HUES6 (cell line): ENCODE data around the gene ZNF771.
A peak's percentile ranks its signal among the peaks of the same experiment; 100 is the strongest.

ENCODE experiments used
- H3K27ac ChIP-seq: 2 replicates; pipeline ENCODE4 v1.7.0; 2013; ENCODE audit warnings: low read depth, mild to moderate bottlenecking, low read length, inconsistent platforms
- H3K27me3 ChIP-seq: 2 replicates; pipeline ENCODE4 v1.6.1; 2013; ENCODE audit warnings: low read length; ENCODE audit not compliant: control insufficient read depth, insufficient read depth
- H3K36me3 ChIP-seq: 2 replicates; pipeline ENCODE4 v1.6.1; 2013; ENCODE audit warnings: low read length; ENCODE audit not compliant: control insufficient read depth, insufficient read depth
- H3K4me1 ChIP-seq: 2 replicates; pipeline ENCODE4 v1.6.1; 2013; ENCODE audit warnings: low read length; ENCODE audit not compliant: control insufficient read depth, insufficient read depth
- H3K4me3 ChIP-seq: 2 replicates; pipeline ENCODE4 v1.5.1; 2013; ENCODE audit warnings: low read depth, low read length
- H3K9ac ChIP-seq: one replicate; pipeline ENCODE4 v1.6.1; 2013; ENCODE audit warnings: mild to moderate bottlenecking, low read length
- H3K9me3 ChIP-seq: 2 replicates; pipeline ENCODE4 v1.6.1; 2013; ENCODE audit warnings: low read depth, low read length; ENCODE audit not compliant: control insufficient read depth, insufficient read depth

The ZNF771 gene

GRCh38 chr16:30368792-30369090, 38.7 kb upstream of the ZNF771 start:
- Histone ChIP-seq H3K27me3 (no peaks in the 10 kb centered on the region), H3K9me3 (no peaks in the 10 kb centered on the region), H3K9ac (peak overlapping the region; percentile 41), H3K27ac (no peak overlapping the region), H3K4me3 (peak overlapping the region; percentile 64), H3K36me3 (peaks cover 11% of the 10 kb centered on the region), H3K4me1 (peaks cover 23% of the 10 kb centered on the region; the same call in 1 of the 2 replicates)

DNA sequence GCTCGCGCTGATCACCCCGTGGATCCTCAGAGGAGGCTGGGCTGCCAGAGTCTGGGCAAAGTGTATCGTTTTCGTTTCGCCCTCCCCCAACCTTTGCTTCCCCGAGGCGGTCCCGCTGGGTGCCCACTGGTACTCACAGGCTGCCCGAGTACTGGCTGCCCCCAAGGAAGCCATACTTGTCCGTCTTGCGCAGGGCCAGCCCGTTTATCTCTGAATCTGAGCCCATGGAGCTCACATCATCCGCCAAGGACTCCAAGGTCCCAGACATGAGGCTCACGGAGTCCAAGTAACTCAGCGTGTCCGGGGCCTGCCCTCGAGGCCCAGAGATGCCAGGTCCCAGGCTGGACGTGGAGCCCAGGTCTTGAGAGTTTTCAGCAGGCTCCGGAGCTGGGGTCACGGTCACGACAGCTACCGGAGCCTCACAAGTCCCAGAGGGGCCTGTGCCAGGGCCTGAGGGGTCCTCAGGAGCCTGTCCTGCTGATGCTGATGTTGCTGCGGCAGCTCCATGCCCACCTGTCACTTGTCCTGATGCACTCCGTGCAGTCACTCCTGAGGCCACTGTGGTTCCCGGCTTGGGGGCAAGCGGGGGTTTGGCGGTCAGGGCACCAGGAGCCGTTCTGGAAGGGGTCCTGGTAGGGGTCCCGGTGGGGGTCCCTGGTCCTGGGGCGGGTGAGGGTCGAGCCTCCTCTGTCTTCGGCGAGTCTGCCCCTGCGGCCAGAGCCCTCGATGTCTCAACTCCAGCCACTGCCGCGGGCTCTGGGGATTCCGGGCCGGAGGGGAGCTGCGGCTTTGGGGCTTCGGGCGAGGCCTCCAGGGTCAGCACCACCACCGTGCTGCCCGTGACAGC, 38.1 kb upstream of the ZNF771 start:
- Histone ChIP-seq H3K27me3 (no peaks in the 10 kb centered on the region), H3K9me3 (no peaks in the 10 kb centered on the region), H3K9ac (peak overlapping the region; percentile 41), H3K4me3 (peak overlapping the region; percentile 64), H3K36me3 (peaks cover 11% of the 10 kb centered on the region), H3K4me1 (peaks cover 23% of the 10 kb centered on the region; the same call in 1 of the 2 replicates), H3K27ac (peak overlapping the region; percentile 30; the same call in 1 of the 2 replicates)

- Histone ChIP-seq H3K4me3 (peak overlapping the region; percentile 64), H3K27ac (peak overlapping the region; percentile 30; the same call in 1 of the 2 replicates), H3K36me3 (peaks cover 6% of the 10 kb centered on the region), H3K9me3 (no peaks in the 10 kb centered on the region), H3K27me3 (no peaks in the 10 kb centered on the region), H3K4me1 (peaks cover 23% of the 10 kb centered on the region; the same call in 1 of the 2 replicates), H3K9ac (no peak overlapping the region)
Measured at GRCh38 chr16:30369938-30370455, 37.4 kb upstream of the ZNF771 start.

DNA sequence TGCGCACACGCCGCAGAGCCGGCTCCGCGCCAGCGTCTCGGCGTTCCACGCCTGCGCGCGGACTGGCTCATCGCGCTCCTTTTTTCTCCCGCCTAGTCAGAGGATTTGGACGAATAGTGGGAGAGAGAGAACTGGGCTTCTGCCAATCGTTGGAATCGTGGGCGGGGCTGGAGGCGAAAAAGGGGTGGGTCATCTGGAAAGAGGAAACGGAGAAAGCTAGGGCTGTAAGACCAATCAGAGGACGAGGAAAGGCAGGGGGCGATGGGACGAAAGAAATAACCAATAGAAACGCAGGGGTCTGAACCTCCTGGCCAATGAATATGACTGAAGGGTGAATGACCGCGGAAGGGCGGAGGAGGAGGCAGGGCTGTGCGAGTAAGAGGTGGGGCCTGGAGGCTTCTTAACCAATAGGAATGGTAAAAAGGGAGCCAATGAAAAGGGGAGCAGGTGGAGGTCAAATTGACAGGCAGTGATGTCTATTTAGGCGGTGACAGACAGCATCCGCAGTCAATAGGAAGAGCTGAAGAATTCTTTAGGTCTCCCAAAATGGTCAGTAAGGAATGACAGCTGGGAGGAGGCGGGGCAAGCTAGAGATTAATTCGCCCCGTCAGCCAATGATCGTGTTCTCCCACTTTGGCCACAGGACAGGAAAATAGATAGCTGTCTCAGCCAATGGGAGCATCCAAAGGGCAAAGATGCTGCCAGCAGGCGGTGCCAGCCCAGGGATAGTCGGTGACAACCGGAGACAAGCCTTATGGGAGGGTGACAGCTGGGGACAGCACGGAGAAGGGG, 36.8 kb upstream of the ZNF771 start, which contains the start of gene TBC1D10B:
TBC1D10B (minus strand) TSS at position 39 of the 792 bp plus-strand sequence. CDS start 311 bp downstream, outside the sequence.
- H3K9me3 ChIP-seq = no peaks in the 10 kb centered on the region
- peaks cover 25% of the 10 kb centered on the region for H3K4me1 ChIP-seq
- peak within 1 kb of the TSS; percentile 41 for H3K9ac ChIP-seq
- peak within 1 kb of the TSS; percentile 30; the same call in 1 of the 2 replicates for H3K27ac ChIP-seq
- no peaks in the 10 kb centered on the region for H3K27me3 ChIP-seq
- peak within 1 kb of the TSS; percentile 64 for H3K4me3 ChIP-seq
- H3K36me3 ChIP-seq = no peaks in the 10 kb centered on the region

DNA sequence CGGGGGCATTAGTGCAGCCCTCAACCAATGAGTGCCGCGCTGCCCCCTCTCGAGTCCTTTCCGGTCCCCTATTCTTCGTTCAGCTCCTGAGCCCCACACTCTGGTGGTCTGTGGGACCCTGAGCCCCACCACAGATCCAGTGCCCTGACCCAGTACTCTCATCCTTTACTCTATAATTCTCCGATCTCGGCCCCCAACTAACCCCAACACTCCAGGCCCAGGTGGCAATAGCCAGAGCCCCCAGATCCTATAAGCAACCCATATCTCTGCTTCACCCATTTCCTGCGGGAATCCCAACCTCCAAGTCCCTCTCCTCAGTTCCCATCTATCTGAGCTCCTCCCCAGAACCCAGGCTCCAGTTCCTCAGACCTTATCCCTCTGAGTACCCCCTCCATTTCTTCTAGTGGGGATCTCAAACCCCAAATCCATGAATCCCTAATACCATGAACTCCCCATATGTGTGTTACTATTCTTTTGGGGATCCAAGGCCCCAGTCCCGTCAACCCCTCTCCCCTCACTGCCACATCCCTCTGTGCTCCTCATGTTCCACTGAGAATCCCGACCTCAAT, 36.1 kb upstream of the ZNF771 start:
- Histone ChIP-seq H3K27ac (no peak overlapping the region), H3K9ac (no peak overlapping the region), H3K36me3 (no peaks in the 10 kb centered on the region), H3K4me1 (peaks cover 30% of the 10 kb centered on the region), H3K4me3 (peak overlapping the region; percentile 50), H3K9me3 (no peaks in the 10 kb centered on the region), H3K27me3 (no peaks in the 10 kb centered on the region)

DNA sequence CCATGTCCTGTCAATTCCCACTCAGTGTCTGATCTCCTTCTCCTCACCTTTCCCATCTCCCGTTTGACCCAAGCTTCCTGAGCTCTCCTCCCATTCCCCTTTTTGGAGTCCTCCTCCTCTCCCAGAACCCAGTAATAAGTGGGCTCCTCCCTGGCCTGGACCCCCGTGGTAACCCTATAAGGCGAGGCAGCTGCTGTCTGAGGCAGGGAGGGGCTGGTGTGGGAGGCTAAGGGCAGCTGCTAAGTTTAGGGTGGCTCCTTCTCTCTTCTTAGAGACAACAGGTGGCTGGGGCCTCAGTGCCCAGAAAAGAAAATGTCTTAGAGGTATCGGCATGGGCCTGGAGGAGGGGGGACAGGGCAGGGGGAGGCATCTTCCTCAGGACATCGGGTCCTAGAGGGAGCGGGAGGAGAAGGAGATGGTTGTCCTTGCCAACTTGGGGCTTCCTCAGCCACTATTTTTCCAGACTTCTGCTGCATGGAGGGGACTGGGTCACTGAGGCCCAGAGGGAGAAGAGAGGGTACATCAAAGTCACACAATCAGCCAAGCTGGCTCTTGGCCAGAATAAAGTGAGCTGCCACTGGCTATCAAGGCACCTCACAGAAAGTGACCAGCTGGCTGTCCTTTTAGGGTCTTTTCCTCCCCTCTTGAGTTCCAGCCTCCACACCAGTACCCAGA, 35.2 kb upstream of the ZNF771 start:
- no peak overlapping the region for H3K27ac ChIP-seq

DNA sequence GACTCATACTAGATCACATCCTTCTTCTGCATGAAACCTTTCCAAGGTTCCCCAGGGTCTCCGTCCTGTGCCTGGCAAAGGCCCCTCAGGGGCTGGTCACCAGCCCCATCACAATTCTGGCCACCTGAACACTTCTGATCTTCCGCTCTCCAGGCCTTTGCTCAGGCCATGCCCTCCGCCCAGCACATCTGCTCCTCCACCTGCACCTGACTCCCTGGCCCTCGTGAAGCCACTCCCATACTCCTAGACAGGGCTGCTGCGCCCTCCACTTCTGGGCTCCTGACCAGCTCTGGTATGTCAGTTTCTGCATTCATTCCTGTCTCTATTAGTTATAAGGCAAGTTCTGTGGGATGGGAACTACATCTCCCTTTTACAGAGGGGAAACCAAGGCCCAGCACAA, 34.7 kb upstream of the ZNF771 start:
- H3K36me3 ChIP-seq = no peaks in the 10 kb centered on the region
- H3K27me3 ChIP-seq = no peaks in the 10 kb centered on the region
- no peaks in the 10 kb centered on the region for H3K9me3 ChIP-seq
- H3K4me3 ChIP-seq = no peak overlapping the region
- no peak overlapping the region for H3K9ac ChIP-seq
- peaks cover 36% of the 10 kb centered on the region for H3K4me1 ChIP-seq
- H3K27ac ChIP-seq = no peak overlapping the region

More for the DNA sequence above, 35.2 kb upstream of the ZNF771 start:
- Histone ChIP-seq H3K9me3 (no peaks in the 10 kb centered on the region), H3K27me3 (no peaks in the 10 kb centered on the region), H3K4me3 (no peak overlapping the region), H3K36me3 (no peaks in the 10 kb centered on the region), H3K4me1 (peaks cover 36% of the 10 kb centered on the region), H3K9ac (no peak overlapping the region)

DNA sequence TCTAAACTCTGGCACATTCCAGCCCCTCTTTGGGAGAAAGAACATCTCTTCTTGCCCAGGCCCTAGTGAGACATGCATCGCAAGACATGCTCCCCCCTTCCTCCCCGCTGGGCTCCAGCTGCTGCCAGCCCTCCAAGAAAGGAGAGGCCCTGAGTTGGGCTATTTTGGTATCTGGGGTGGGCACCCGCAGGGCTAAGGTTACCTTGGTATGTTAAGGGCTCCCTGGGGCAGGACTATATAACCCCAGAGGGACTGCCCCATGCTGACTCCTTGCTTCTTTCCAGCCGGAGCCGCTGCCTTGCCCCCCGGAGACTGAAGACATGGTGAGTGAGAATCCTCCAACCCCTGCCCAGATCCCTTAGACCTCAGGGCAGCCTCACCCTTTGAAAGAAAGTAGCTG, 32.9 kb upstream of the ZNF771 start, which contains the start of gene MYL11:
MYL11 (plus strand) TSS at position 265 of the 400 bp plus-strand sequence; CDS start at position 321, 56 bp downstream.
- H3K9me3 ChIP-seq = no peaks in the 10 kb centered on the region
- no peak within 1 kb of the TSS for H3K4me3 ChIP-seq
- no peak within 1 kb of the TSS for H3K27ac ChIP-seq
- H3K36me3 ChIP-seq = no peaks in the 10 kb centered on the region
- H3K4me1 ChIP-seq = peaks cover 25% of the 10 kb centered on the region
- H3K9ac ChIP-seq = no peak within 1 kb of the TSS
- no peaks in the 10 kb centered on the region for H3K27me3 ChIP-seq

DNA sequence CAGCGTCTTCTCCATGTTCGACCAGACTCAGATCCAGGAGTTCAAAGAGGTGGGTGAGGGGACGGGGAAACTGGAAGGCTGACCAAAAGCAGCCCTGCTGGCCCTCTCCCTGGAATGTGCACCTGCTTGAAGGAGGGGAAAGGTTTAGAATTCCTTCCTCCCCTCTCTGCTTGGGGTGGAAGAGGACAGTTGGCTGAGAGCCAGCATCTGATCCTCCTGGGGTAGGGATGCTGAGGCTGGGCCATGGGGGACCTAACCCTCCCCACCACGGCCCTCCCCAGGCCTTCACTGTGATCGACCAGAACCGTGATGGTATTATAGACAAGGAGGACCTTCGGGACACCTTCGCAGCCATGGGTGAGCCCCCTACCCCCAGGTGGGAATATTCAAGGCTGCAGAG, 31.5 kb upstream of the ZNF771 start:
- H3K9me3 ChIP-seq = no peaks in the 10 kb centered on the region
- H3K27ac ChIP-seq = no peak overlapping the region
- no peaks in the 10 kb centered on the region for H3K36me3 ChIP-seq
- no peak overlapping the region for H3K4me3 ChIP-seq
- H3K27me3 ChIP-seq = no peaks in the 10 kb centered on the region
- H3K9ac ChIP-seq = no peak overlapping the region
- H3K4me1 ChIP-seq = peaks cover 25% of the 10 kb centered on the region

DNA sequence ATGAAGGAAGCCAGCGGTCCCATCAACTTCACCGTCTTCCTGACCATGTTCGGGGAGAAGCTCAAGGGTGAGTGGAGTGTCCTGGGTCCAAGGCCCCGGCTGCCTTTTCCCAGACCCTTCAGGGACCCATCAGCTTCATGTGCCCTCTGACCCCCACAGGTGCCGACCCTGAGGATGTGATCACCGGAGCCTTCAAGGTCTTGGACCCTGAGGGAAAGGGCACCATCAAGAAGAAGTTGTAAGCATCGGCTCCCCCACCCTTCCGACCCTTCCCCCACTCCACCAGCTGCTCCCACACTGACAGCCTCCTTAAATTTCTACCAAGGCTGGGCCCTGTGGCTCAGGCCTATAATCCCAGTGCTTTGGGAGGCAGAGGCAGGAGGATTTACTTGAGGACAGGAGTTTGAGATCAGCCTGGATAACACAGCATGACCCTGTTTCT, 30.9 kb upstream of the ZNF771 start:
- no peak overlapping the region for H3K27ac ChIP-seq
- H3K27me3 ChIP-seq = no peaks in the 10 kb centered on the region
- no peak overlapping the region for H3K4me3 ChIP-seq
- no peaks in the 10 kb centered on the region for H3K9me3 ChIP-seq
- H3K36me3 ChIP-seq = no peaks in the 10 kb centered on the region
- peaks cover 27% of the 10 kb centered on the region for H3K4me1 ChIP-seq
- H3K9ac ChIP-seq = no peak overlapping the region
